ENCODE data around the gene ZFPM1.
A peak's percentile ranks its signal among the peaks of the same experiment; 100 is the strongest.

ZFPM1 gene

DNA sequence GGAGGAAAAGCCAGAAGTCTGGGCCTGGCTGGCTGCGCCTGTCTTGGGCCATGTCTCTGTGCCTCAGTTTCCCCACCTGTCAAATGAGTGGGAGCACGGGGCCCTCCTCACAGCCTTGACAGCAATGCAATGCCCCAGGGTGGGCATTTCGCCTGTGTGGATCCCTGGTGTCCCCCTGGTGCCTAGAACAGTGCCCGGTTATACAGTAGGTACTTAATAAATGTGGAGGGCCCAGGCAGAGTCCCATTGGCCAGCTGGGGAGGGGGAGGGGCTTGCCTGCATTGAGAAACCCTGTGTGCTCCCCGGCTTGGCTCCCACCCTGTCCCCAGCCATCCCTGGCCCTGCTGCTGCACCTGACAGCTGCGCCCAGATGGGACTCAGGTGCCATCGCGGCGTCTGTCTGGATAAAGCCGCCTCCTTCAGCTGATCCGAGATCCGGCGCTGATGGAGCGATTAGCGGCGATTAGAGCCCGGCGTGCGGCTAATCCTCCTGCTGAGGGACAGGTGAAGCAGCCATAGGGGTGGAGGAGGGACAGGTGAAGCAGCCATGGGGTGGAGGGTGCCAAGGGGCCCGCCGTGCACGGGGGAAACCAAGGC, 12.4 kb downstream of the ZFPM1 start:
- Histone ChIP-seq H3K4me1 (ENCODE audit: low read length) (peaks cover 33% of the 10 kb centered on the region), H3K9ac (ENCODE audit: low read length) (no peak overlapping the region), H3K79me2 (ENCODE audit: low read length) (peaks cover 40% of the 10 kb centered on the region), H4K20me1 (ENCODE audit: insufficient read depth, low read length) (peaks cover 96% of the 10 kb centered on the region), H3K4me3 (ENCODE audit: low read length) (no peak overlapping the region), H3K4me2 (ENCODE audit: low read length) (peak overlapping the region; percentile 64; the same call in 1 of the 2 replicates), H3K27ac (ENCODE audit: low read length) (no peak overlapping the region), H3K27me3 (ENCODE audit: low read depth, low read length) (no peaks in the 10 kb centered on the region), H3K36me3 (replicated peaks; ENCODE audit: low read depth, low read length) (no peaks in the 10 kb centered on the region), H3K9me3 (ENCODE audit: insufficient read depth, low read length) (no peaks in the 10 kb centered on the region), H2AFZ (ENCODE audit: low read depth, low read length) (no peak overlapping the region)
- TF ChIP-seq, protein P1, sequence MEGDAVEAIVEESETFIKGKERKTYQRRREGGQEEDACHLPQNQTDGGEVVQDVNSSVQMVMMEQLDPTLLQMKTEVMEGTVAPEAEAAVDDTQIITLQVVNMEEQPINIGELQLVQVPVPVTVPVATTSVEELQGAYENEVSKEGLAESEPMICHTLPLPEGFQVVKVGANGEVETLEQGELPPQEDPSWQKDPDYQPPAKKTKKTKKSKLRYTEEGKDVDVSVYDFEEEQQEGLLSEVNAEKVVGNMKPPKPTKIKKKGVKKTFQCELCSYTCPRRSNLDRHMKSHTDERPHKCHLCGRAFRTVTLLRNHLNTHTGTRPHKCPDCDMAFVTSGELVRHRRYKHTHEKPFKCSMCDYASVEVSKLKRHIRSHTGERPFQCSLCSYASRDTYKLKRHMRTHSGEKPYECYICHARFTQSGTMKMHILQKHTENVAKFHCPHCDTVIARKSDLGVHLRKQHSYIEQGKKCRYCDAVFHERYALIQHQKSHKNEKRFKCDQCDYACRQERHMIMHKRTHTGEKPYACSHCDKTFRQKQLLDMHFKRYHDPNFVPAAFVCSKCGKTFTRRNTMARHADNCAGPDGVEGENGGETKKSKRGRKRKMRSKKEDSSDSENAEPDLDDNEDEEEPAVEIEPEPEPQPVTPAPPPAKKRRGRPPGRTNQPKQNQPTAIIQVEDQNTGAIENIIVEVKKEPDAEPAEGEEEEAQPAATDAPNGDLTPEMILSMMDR (IDR thresholded peaks at IDR 0.05; ENCODE audit: low read depth, low read length), result no peak
- no peak for TF ChIP-seq EZH2phosphoT487 (IDR thresholded peaks at IDR 0.05; ENCODE audit: low read depth)

DNA sequence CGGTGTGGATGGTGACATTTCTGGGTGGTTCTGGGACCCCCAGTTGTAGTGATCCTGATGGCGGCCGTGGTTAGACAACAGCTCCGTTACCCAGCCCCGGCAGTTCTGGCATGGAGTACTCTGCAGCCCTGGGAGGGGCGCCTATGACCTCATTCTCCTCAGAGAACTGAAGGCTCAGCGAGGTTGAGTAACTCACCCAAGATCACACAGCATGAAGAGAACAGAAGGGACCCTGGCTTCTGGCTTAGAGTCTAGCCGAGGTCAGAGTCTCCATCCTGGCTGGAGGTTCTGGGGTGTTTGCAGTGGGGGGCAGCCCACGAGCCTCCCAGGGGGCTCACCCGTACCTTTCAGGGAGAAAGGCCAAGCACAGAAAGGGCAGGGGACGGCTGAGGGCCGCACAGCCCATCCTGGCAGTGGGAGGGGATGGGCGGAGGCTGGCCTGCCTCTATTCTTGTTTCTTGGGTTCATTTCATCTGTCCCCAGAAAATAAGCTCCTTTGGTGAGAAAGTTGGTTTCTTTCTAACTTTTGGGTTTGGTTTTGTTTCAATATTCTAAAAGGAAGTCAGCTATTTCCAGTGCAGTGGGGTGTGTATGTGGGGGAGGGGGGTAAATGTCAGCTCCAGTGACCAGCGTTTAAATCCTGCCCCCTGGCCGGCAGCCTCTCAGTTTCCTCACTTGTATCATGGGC, 13.2 kb downstream of the ZFPM1 start:
- Histone ChIP-seq H3K4me3 (ENCODE audit: low read length) (0 out of 2 replicates have a peak overlapping the region, but pooled peaks have one; percentile 14), H3K4me2 (ENCODE audit: low read length) (peak overlapping the region; percentile 64), H3K79me2 (ENCODE audit: low read length) (peaks cover 41% of the 10 kb centered on the region), H3K9me3 (ENCODE audit: insufficient read depth, low read length) (no peaks in the 10 kb centered on the region), H3K36me3 (replicated peaks; ENCODE audit: low read depth, low read length) (no peaks in the 10 kb centered on the region), H2AFZ (ENCODE audit: low read depth, low read length) (no peak overlapping the region), H3K4me1 (ENCODE audit: low read length) (peaks cover 33% of the 10 kb centered on the region), H4K20me1 (ENCODE audit: insufficient read depth, low read length) (peaks cover 94% of the 10 kb centered on the region), H3K27ac (ENCODE audit: low read length) (peak overlapping the region; percentile 21; the same call in 1 of the 2 replicates), H3K9ac (ENCODE audit: low read length) (no peak overlapping the region), H3K27me3 (ENCODE audit: low read depth, low read length) (no peaks in the 10 kb centered on the region)
- no peak for TF ChIP-seq EZH2phosphoT487 (IDR thresholded peaks at IDR 0.05; ENCODE audit: low read depth)
- TF ChIP-seq, protein P1 (IDR thresholded peaks at IDR 0.05; ENCODE audit: low read depth, low read length), result no peak

DNA sequence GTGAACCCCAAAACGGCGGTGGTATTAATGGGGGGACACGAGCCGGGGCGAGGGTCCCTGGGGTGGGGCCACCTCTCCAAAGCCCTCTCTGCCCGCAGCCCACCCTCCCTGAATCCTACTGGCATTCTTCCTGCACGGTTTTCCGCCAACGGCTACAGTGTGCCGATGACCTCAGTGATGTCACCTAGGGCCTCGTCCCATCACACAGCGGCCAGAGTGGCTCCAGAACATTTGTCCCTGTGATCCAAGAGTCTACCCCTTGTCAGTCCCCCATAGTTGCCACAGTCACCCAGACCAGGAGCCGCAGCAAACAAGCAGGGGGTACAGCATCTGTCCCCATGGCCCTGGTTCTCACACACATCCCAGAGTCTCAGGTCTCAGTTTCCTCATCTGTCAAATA, 13.9 kb downstream of the ZFPM1 start:
- no peak overlapping the region for H3K27ac ChIP-seq (ENCODE audit: low read length)
- H3K36me3 ChIP-seq (replicated peaks; ENCODE audit: low read depth, low read length), result no peaks in the 10 kb centered on the region
- H3K4me1 ChIP-seq (ENCODE audit: low read length), result peaks cover 30% of the 10 kb centered on the region
- H3K4me3 ChIP-seq (ENCODE audit: low read length), result no peak overlapping the region
- H3K4me2 ChIP-seq (ENCODE audit: low read length), result peak overlapping the region; percentile 64
- peaks cover 38% of the 10 kb centered on the region for H3K79me2 ChIP-seq (ENCODE audit: low read length)
- H3K9me3 ChIP-seq (ENCODE audit: insufficient read depth, low read length), result no peaks in the 10 kb centered on the region
- TF ChIP-seq EZH2phosphoT487 (IDR thresholded peaks at IDR 0.05; ENCODE audit: low read depth), result no peak
- TF ChIP-seq, protein P1 (IDR thresholded peaks at IDR 0.05; ENCODE audit: low read depth, low read length), result no peak
- H3K27me3 ChIP-seq (ENCODE audit: low read depth, low read length), result no peaks in the 10 kb centered on the region
- H3K9ac ChIP-seq (ENCODE audit: low read length), result no peak overlapping the region
- H2AFZ ChIP-seq (ENCODE audit: low read depth, low read length), result no peak overlapping the region
- peaks cover 94% of the 10 kb centered on the region for H4K20me1 ChIP-seq (ENCODE audit: insufficient read depth, low read length)

DNA sequence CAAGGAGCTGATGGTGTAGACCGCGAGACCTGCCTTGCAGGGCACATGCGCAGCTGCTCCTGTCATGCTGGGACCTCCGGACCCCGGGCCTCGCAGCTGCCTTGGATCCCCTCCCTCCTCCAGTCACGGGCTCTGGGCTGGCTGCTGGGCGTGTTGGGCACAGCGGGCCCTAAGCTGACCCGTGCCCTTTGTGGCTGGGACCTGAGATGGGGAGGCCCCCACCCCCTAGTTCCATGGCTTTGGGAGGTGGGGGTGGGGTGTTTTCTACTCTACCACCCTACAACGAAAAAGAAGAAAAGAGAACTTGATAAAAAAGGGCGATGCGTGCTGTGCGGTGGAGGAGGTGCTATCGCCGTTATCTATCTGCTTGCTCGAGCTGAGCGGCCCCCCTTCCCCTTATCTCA, 14.5 kb downstream of the ZFPM1 start:
- Histone ChIP-seq H3K9me3 (ENCODE audit: insufficient read depth, low read length) (no peaks in the 10 kb centered on the region), H3K79me2 (ENCODE audit: low read length) (peaks cover 32% of the 10 kb centered on the region), H3K27me3 (ENCODE audit: low read depth, low read length) (no peaks in the 10 kb centered on the region), H3K4me1 (ENCODE audit: low read length) (peaks cover 24% of the 10 kb centered on the region), H2AFZ (ENCODE audit: low read depth, low read length) (no peak overlapping the region), H3K4me3 (ENCODE audit: low read length) (no peak overlapping the region), H3K9ac (ENCODE audit: low read length) (no peak overlapping the region), H4K20me1 (ENCODE audit: insufficient read depth, low read length) (peaks cover 90% of the 10 kb centered on the region), H3K36me3 (replicated peaks; ENCODE audit: low read depth, low read length) (no peaks in the 10 kb centered on the region), H3K27ac (ENCODE audit: low read length) (no peak overlapping the region), H3K4me2 (ENCODE audit: low read length) (no peak overlapping the region)
- TF ChIP-seq EZH2phosphoT487 (IDR thresholded peaks at IDR 0.05; ENCODE audit: low read depth), result no peak
- TF ChIP-seq, protein P1 (IDR thresholded peaks at IDR 0.05; ENCODE audit: low read depth, low read length), result no peak

All from OCI-LY3 (cell line).